Endothelial cell (in vitro differentiated cells): Measurements from ENCODE around the gene RASA3. TPM values are rescaled to one million over a fixed set of nuclear protein-coding genes. Genes with fewer than 3 reads are reported as not detected.
"Not testable (repeated sequence)": the region's sequence is repeated elsewhere in the genome, so short reads cannot be mapped to it uniquely, and the experiment has no call there.

Source experiments
- DNase-seq: peaks from one replicate; pipeline ENCODE4 v3.0.0; 2021; ENCODE audit warnings: low spot score
- H3K27ac Mint-ChIP-seq: one replicate; pipeline ENCODE4 v1.8.0; 2021; ENCODE audit warnings: mixed read lengths, inconsistent platforms; ENCODE audit not compliant: unreplicated experiment
- H3K27me3 Mint-ChIP-seq: one replicate; pipeline ENCODE4 v1.8.0; 2021; ENCODE audit warnings: mild to moderate bottlenecking, moderate library complexity, mixed read lengths, inconsistent platforms; ENCODE audit not compliant: unreplicated experiment
- H3K36me3 Mint-ChIP-seq: one replicate; pipeline ENCODE4 v1.8.0; 2021; ENCODE audit warnings: mild to moderate bottlenecking, low read depth, mixed read lengths, inconsistent platforms; ENCODE audit not compliant: unreplicated experiment
- H3K4me1 Mint-ChIP-seq: one replicate; pipeline ENCODE4 v1.8.0; 2021; ENCODE audit warnings: mild to moderate bottlenecking, mixed read lengths, inconsistent platforms; ENCODE audit not compliant: unreplicated experiment
- H3K4me3 Mint-ChIP-seq: one replicate; pipeline ENCODE4 v1.8.0; 2021; ENCODE audit warnings: mild to moderate bottlenecking, mixed read lengths, inconsistent platforms; ENCODE audit not compliant: unreplicated experiment
- H3K9me3 Mint-ChIP-seq: one replicate; pipeline ENCODE4 v1.8.0; 2021; ENCODE audit warnings: mixed read lengths, inconsistent platforms; ENCODE audit not compliant: unreplicated experiment
- total RNA-seq: library from RNA; stranded (reverse); fragmentation: NEBNext Ultra II Directional; extraction: Animal tissue kit (Norgen Biotek cat#: 25700); gene quantifications from one replicate; pipeline ENCODE4 v1.2.1, GENCODE V29; 2021; ENCODE audit not compliant: unreplicated experiment
- TF ChIP-seq, protein P1 (sequence below): fragments of 200-600 bp; sonication (generic); IDR thresholded peaks from one replicate; pipeline ENCODE4 v1.5.0; 2021; ENCODE audit warnings: antibody characterized with exemption; ENCODE audit not compliant: unreplicated experiment

RASA3 gene
- total RNA-seq, 1 donor from 2014 or later = 34.0 TPM

DNA sequence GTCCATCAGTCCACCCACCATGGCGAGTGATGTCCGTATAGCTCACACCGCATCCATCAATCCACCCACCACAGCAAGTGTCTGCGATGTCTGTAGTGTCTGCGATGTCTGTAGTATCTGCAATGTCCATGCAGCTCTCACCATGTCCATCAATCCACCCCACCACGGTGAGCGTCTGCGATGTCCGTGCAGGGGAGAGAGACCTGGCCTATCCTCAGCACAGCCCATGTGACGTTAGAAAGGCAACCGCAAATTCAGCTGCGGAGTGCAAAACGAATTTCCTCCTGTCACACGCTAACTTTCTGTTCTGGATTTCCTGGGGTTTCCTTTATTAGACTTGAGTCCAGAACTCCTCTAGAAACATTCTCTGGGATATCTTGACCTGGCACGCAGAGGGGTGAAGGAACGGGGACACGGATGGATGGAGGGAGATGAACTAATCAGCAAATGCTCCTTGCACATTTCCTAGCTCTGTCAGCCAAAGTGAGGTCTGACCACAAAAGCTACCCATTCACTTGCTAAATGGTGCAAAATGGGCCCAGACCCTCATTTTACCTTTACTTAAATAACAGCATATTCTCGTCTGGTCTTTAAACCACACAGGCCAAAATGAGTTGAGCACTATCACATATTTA lies 18.3 kb downstream of the RASA3 start:
- Mint-ChIP-seq H3K4me3 (no peak overlapping the region), H3K27me3 (peaks cover 25% of the 10 kb centered on the region), H3K4me1 (peaks cover 62% of the 10 kb centered on the region), H3K36me3 (peaks cover 19% of the 10 kb centered on the region), H3K27ac (peak overlapping the region; percentile 6), H3K9me3 (no peaks in the 10 kb centered on the region)
- DNase-seq = no peak
- TF ChIP-seq, protein P1, sequence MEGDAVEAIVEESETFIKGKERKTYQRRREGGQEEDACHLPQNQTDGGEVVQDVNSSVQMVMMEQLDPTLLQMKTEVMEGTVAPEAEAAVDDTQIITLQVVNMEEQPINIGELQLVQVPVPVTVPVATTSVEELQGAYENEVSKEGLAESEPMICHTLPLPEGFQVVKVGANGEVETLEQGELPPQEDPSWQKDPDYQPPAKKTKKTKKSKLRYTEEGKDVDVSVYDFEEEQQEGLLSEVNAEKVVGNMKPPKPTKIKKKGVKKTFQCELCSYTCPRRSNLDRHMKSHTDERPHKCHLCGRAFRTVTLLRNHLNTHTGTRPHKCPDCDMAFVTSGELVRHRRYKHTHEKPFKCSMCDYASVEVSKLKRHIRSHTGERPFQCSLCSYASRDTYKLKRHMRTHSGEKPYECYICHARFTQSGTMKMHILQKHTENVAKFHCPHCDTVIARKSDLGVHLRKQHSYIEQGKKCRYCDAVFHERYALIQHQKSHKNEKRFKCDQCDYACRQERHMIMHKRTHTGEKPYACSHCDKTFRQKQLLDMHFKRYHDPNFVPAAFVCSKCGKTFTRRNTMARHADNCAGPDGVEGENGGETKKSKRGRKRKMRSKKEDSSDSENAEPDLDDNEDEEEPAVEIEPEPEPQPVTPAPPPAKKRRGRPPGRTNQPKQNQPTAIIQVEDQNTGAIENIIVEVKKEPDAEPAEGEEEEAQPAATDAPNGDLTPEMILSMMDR = no peak

DNA sequence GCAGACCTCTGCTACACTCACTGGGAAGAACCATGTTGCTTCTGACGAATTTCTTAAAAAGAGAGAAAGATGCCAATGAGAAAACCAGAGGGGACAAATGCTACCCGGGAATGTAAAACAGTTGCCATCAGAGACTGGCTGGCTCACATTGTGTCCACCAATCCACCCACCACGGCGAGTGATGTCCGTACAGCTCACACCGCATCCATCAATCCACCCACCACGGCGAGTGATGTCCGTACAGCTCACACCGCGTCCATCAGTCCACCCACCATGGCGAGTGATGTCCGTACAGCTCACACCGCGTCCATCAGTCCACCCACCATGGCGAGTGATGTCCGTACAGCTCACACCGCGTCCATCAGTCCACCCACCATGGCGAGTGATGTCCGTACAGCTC lies 19.0 kb downstream of the RASA3 start:
- Mint-ChIP-seq H3K27ac (peak overlapping the region; percentile 64), H3K27me3 (peaks cover 21% of the 10 kb centered on the region), H3K36me3 (peaks cover 21% of the 10 kb centered on the region), H3K4me1 (peaks cover 61% of the 10 kb centered on the region), H3K4me3 (peak overlapping the region; percentile 65)
- H3K9me3 Mint-ChIP-seq, DNase-seq: not testable (repeated sequence)

DNA sequence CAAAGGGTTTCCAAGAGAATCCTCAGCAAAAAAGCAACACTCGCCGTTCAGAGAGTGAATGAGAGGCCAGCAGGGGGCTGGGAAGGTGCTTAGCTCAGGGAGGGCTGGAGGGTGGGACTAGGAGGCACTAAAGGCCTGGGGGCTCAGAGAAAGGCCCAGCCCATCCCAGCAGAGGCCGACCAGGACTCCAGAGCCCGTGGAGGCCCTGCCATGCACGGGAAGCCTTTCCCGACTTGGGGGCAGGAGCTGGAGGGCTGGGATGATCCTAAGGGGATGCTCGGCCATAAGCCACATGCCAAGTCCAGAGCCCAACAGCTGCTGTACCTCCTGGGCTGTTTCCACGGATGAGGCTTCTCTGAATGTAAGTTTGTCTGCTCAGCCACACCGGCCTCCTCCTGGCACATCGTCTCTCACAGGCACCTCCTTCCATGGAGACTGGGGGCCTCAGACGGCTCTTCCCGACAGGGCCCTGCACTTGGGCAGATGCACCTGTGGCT lies 19.5 kb downstream of the RASA3 start:
- Mint-ChIP-seq H3K36me3 (peaks cover 26% of the 10 kb centered on the region), H3K4me1 (peaks cover 61% of the 10 kb centered on the region), H3K4me3 (peak overlapping the region; percentile 65), H3K27me3 (peaks cover 23% of the 10 kb centered on the region), H3K9me3 (no peaks in the 10 kb centered on the region), H3K27ac (peak overlapping the region; percentile 64)
- DNase-seq = no peak
- TF ChIP-seq, protein P1 = peak; percentile 13

DNA sequence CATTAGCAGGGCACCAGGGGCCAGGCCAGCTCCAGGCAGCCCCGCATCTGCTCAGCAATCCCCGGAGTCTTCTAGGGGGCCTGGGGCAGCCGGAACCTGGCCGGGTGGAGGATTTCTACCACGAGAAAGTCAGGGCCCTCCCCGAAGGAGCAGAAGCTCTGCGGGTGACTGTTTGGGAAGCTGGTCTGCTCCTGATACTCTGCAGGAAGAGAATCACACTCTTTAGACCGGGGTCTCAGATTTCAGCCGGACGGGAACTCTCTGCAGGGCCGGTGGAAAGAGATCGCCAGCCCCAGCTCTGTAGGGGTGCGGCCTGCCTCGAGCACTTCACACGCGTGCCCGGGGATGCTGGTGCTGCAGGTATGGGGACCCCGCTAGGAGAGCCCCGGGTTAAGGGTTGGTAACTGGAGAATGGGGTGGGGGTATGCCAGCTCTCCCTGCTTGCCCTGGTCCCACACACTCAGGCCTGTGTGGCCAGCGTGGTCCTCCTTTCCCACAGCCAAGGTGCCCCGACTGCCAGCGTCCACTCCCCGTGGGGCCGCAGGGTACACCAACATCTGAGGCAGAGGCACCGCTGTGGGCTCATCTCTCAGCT lies 20.1 kb downstream of the RASA3 start:
- no peaks in the 10 kb centered on the region for H3K9me3 Mint-ChIP-seq
- H3K36me3 Mint-ChIP-seq = peaks cover 27% of the 10 kb centered on the region
- H3K27ac Mint-ChIP-seq = peak overlapping the region; percentile 36
- DNase-seq = no peak
- H3K27me3 Mint-ChIP-seq = peaks cover 23% of the 10 kb centered on the region
- H3K4me1 Mint-ChIP-seq = peaks cover 63% of the 10 kb centered on the region
- TF ChIP-seq, protein P1 = no peak
- H3K4me3 Mint-ChIP-seq = no peak overlapping the region

DNA sequence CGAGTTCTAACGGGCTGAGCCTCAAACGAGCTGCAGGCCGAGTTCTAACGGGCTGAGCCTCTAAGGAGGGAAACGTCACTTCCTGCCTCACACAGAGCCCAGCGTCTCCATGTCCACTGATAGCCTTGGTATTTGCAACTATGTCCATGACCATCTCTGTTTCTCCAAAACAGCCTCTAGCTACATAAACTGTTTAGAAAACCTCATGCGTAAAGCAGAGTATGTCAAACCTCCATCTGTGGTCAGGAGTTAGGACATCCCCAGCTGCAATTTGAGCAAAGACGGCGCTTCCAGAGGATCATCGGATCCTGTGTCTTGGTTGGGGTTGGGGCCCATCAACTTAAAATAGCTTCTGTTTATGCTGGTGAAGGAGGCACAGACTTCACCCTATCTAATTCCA lies 20.8 kb downstream of the RASA3 start:
- Mint-ChIP-seq H3K27me3 (peaks cover 23% of the 10 kb centered on the region), H3K4me1 (peaks cover 71% of the 10 kb centered on the region), H3K9me3 (no peaks in the 10 kb centered on the region), H3K4me3 (peak overlapping the region; percentile 51), H3K36me3 (peaks cover 27% of the 10 kb centered on the region), H3K27ac (no peak overlapping the region)
- TF ChIP-seq, protein P1 = no peak
- no peak for DNase-seq
